Kidney (tissue), 14 donors: ENCODE measurements around the gene SLC45A2. TPM values are rescaled to one million over a fixed set of nuclear protein-coding genes. Genes with fewer than 3 reads are reported as not detected.
A peak's percentile ranks its signal among the peaks of the same experiment; 100 is the strongest.

Experiments
- DNase-seq, 5 donors: peaks; one replicate each; pipeline ENCODE4 v3.0.0-alpha.2; 2013 to 2020
- FAIRE-seq: peaks from 2 replicates; lab custom pipeline; 2012; peaks lifted over from hg19 to GRCh38; lab: Jason Lieb, UNC
- H3K27ac ChIP-seq, 2 donors: one replicate each; pipeline ENCODE4 v1.7.0; 2013; ENCODE audit warnings: low read depth in 2 of 2, low read length in 2 of 2, inconsistent platforms in 1 of 2
- H3K27me3 ChIP-seq: one replicate; pipeline ENCODE4 v1.7.1; 2013; ENCODE audit warnings: low read length, inconsistent platforms; ENCODE audit not compliant: control insufficient read depth, insufficient read depth
- H3K36me3 ChIP-seq, 3 donors: one replicate each; pipeline versions ENCODE4 v1.7.0 to v1.7.1; 2013; ENCODE audit warnings: low read length in 3 of 3, control low read depth in 1 of 3, inconsistent platforms in 1 of 3; ENCODE audit not compliant: insufficient read depth in 3 of 3, control insufficient read depth in 2 of 3
- H3K4me1 ChIP-seq, 3 donors: one replicate each; pipeline versions ENCODE4 v1.7.0 to v1.7.1; 2013; ENCODE audit warnings: low read length in 3 of 3, inconsistent platforms in 1 of 3, low read depth in 1 of 3; ENCODE audit not compliant: control insufficient read depth in 2 of 3, insufficient read depth in 2 of 3
- H3K4me3 ChIP-seq, 3 donors: one replicate each; pipeline versions ENCODE4 v1.7.0 to v1.8.1; 2013; ENCODE audit warnings: low read length in 3 of 3, control low read depth in 1 of 3, inconsistent platforms in 1 of 3
- H3K9ac ChIP-seq, 3 donors: one replicate each; pipeline versions ENCODE4 v1.7.0 to v1.7.1; 2013; ENCODE audit warnings: low read length in 3 of 3, control low read depth in 1 of 3, inconsistent platforms in 1 of 3
- H3K9me3 ChIP-seq, 3 donors: one replicate each; pipeline versions ENCODE4 v1.7.0 to v1.7.1; 2013; ENCODE audit warnings: low read length in 3 of 3, control low read depth in 1 of 3, inconsistent platforms in 1 of 3; ENCODE audit not compliant: control insufficient read depth in 2 of 3, insufficient read depth in 1 of 3
- intact Hi-C: fragments of 100-400 bp; cut with DNase I; formaldehyde crosslinking; loops from one replicate; pipeline ENCODE4 v1.11.1; 2022
- polyA plus RNA-seq: library from polyadenylated mRNA; stranded (reverse); fragments of 350-450 nt; fragmentation: Illumina TruSeq; extraction: RNeasy Lipid Tissue Mini Kit (QIAGEN cat#74804); gene quantifications from one replicate; pipeline ENCODE4 v1.2.3, GENCODE V29; 2014; ENCODE audit warnings: low read depth, low replicate concordance; ENCODE audit not compliant: insufficient read depth
- total RNA-seq: library from RNA; stranded (reverse); fragmentation: NEBNext Ultra II Directional; extraction: Animal tissue kit (Norgen Biotek cat#: 25700); gene quantifications from one replicate; pipeline ENCODE4 v1.2.1, GENCODE V29; 2021
- TF ChIP-seq, protein P1 (sequence below): IDR thresholded peaks from 3 replicates; pipeline ENCODE4 v1.5.1; 2012; ENCODE audit warnings: mild to moderate bottlenecking, moderate library complexity, borderline replicate concordance; ENCODE audit not compliant: insufficient read depth; ENCODE audit errors: extremely low read depth
- donor health status: control.
- donor health status: control.
- donor health status: control.
- donor health status: control.
- donor health status: control.
- donor health status: DM: yes; HTN: yes; CAD: no.
- donor health status: Normal renal cell carcinoma (clear cell type).

SLC45A2 gene
- total and polyA plus RNA-seq, 2 donors from 2014 or later, result 0.22 TPM

- Histone ChIP-seq H3K4me1 (peaks cover 0 to 7% (median 2%) of the 10 kb centered on the region in 3 donors), H3K9ac (no peak overlapping the region), H3K27ac (no peak overlapping the region), H3K4me3 (no peak overlapping the region), H3K27me3 (no peaks in the 10 kb centered on the region), H3K36me3 (peaks cover 0 to 5% (median 0%) of the 10 kb centered on the region in 3 donors), H3K9me3 (no peaks in the 10 kb centered on the region)
- no peak for FAIRE-seq
- intact Hi-C loops, result no loop called here
- TF ChIP-seq, protein P1, sequence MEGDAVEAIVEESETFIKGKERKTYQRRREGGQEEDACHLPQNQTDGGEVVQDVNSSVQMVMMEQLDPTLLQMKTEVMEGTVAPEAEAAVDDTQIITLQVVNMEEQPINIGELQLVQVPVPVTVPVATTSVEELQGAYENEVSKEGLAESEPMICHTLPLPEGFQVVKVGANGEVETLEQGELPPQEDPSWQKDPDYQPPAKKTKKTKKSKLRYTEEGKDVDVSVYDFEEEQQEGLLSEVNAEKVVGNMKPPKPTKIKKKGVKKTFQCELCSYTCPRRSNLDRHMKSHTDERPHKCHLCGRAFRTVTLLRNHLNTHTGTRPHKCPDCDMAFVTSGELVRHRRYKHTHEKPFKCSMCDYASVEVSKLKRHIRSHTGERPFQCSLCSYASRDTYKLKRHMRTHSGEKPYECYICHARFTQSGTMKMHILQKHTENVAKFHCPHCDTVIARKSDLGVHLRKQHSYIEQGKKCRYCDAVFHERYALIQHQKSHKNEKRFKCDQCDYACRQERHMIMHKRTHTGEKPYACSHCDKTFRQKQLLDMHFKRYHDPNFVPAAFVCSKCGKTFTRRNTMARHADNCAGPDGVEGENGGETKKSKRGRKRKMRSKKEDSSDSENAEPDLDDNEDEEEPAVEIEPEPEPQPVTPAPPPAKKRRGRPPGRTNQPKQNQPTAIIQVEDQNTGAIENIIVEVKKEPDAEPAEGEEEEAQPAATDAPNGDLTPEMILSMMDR, result no peak
- no peak for DNase-seq
Observed at GRCh38 chr5:34022121-34022705, 37.7 kb upstream of the SLC45A2 start.

GRCh38 chr5:34021334-34021733 lies 36.8 kb upstream of the SLC45A2 start:
- Histone ChIP-seq H3K4me1 (peaks cover 0 to 7% (median 2%) of the 10 kb centered on the region in 3 donors), H3K9ac (no peak overlapping the region), H3K27me3 (no peaks in the 10 kb centered on the region), H3K4me3 (no peak overlapping the region), H3K36me3 (peaks cover 0 to 5% (median 0%) of the 10 kb centered on the region in 3 donors), H3K27ac (no peak overlapping the region), H3K9me3 (no peaks in the 10 kb centered on the region)
- intact Hi-C loops, result no loop called here
- no peak for FAIRE-seq
- TF ChIP-seq, protein P1, result no peak
- DNase-seq, result no peak

DNA sequence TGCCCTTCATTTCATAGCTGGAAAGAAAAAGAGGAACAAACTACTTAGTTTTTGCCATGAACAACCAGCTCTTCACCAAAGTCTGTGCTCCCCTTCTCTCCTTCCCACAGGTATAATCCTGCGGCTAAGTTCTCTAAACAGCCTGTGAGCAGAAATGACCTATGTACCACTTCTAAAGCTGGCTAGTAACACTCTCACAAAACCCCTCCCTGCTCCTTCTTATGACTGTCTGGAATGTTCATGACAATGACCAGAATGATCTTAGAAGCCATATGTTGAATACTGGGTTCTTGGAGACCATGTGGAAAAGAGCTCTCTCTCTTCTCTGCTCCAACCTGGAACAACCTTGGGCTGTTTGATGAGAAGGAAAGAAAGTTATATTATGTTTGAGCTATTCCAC lies 36.2 kb upstream of the SLC45A2 start:
- no peak for FAIRE-seq
- TF ChIP-seq, protein P1, result no peak
- no peaks in the 10 kb centered on the region for H3K9me3 ChIP-seq
- H3K36me3 ChIP-seq, result peaks cover 0 to 5% (median 0%) of the 10 kb centered on the region in 3 donors
- H3K9ac ChIP-seq, result no peak overlapping the region
- H3K4me1 ChIP-seq, result peaks cover 0 to 7% (median 0%) of the 10 kb centered on the region in 3 donors
- intact Hi-C loops, result no loop called here
- peak overlapping the region in 1 of 2 donors; percentile 1 for H3K27ac ChIP-seq
- no peak for DNase-seq
- H3K4me3 ChIP-seq, result no peak overlapping the region
- H3K27me3 ChIP-seq, result no peaks in the 10 kb centered on the region
